ENCODE data around the gene PEX5L. TPM values are rescaled to one million over a fixed set of nuclear protein-coding genes. Genes with fewer than 3 reads are reported as not detected.

Gene PEX5L
- total and polyA plus RNA-seq, 12 donors: 0.01 to 0.94 (median 0.36) TPM; not detected in 3

DNA sequence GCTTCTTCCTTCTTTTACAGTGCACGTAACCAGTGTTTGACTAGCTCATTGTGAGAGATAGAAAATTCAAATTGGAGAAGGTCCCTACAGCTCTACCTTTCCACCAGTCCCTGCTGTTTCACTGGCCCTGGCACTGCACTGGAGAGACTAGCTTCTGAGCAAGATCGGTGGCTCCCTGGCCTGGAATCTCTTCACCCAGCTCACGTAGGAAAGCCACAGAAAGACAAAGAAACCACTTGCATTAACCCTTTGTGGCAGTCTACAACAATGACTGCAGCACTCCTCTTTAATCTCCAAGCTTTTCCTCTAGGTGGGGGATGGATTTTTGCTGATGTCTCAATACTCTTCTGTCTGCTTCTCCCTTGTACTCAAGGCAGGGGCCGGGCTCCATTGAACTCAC is 155.9 kb downstream of the PEX5L start:
- ATAC-seq: no peak
- no peak overlapping the region for H3K4me3 ChIP-seq
- H3K27me3 ChIP-seq: no peaks in the 10 kb centered on the region
- TF ChIP-seq, protein P1, sequence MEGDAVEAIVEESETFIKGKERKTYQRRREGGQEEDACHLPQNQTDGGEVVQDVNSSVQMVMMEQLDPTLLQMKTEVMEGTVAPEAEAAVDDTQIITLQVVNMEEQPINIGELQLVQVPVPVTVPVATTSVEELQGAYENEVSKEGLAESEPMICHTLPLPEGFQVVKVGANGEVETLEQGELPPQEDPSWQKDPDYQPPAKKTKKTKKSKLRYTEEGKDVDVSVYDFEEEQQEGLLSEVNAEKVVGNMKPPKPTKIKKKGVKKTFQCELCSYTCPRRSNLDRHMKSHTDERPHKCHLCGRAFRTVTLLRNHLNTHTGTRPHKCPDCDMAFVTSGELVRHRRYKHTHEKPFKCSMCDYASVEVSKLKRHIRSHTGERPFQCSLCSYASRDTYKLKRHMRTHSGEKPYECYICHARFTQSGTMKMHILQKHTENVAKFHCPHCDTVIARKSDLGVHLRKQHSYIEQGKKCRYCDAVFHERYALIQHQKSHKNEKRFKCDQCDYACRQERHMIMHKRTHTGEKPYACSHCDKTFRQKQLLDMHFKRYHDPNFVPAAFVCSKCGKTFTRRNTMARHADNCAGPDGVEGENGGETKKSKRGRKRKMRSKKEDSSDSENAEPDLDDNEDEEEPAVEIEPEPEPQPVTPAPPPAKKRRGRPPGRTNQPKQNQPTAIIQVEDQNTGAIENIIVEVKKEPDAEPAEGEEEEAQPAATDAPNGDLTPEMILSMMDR (IDR thresholded peaks at IDR 0.05): no peak
- 59 to 66% methylated on average over 4 of the region's 4 CpGs for WGBS, 2 donors
- peaks cover 0 to 7% (median 0%) of the 10 kb centered on the region in 9 donors for H3K4me1 ChIP-seq
- H3K9me3 ChIP-seq: no peaks in the 10 kb centered on the region
- no peak for DNase-seq
- H3K27ac ChIP-seq: no peak overlapping the region
- no peaks in the 10 kb centered on the region for H3K36me3 ChIP-seq
- intact Hi-C loops (cut with DNase I): no loop called here

DNA sequence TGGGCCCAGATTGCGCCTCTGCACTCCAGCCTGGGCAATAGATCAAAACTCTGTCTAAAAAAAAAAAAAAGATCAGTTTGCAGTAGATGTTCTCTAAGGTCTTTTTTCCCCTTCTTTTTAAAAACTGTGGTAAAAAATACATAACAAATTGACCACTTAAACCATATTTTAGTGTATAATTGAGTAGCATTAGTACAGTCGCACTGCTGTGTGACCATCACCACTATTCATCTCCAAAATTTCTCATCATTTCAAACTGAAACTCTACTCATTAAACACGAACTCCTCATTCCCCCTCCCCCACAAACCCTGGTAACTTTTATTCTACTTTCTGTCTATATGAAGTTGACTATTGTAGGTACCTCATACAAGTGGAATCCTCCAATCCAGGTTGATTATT is 160.3 kb downstream of the PEX5L start:
- H3K36me3 ChIP-seq: no peaks in the 10 kb centered on the region
- no peak for ATAC-seq
- TF ChIP-seq, protein P1 (IDR thresholded peaks at IDR 0.05): no peak
- no peaks in the 10 kb centered on the region for H3K9me3 ChIP-seq
- H3K4me1 ChIP-seq: no peaks in the 10 kb centered on the region
- H3K4me3 ChIP-seq: no peak overlapping the region
- WGBS, 2 donors: 85 to 87% methylated on average over 3 of the region's 3 CpGs
- H3K27me3 ChIP-seq: no peaks in the 10 kb centered on the region
- intact Hi-C loops (cut with DNase I): no loop called here
- H3K27ac ChIP-seq: no peak overlapping the region
- DNase-seq: no peak

DNA sequence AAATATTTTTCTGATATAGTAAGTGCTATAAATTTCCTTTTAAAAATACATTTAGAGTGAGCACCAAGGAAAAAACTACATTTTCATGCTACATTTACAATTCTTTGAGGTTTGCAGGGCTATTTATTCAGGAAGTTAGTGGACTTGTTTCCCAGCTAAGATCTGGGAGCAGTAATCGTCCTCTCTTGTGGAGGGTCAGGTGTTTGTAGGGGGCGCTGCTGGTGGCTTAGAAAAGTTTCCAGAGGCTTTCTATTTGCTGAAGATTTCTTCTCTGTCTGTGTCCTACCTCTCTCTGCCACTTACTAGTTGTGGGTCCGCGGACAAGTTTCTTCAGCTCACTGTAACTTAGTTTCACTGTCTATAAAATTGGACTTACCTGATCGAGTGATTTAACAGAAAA is 163.9 kb downstream of the PEX5L start:
- no peak overlapping the region for H3K4me3 ChIP-seq
- H3K9me3 ChIP-seq: no peaks in the 10 kb centered on the region
- no peak for DNase-seq
- WGBS, 2 donors: 51 to 70% methylated on average over 5 of the region's 5 CpGs
- H3K27ac ChIP-seq: no peak overlapping the region
- H3K27me3 ChIP-seq: no peaks in the 10 kb centered on the region
- TF ChIP-seq, protein P1 (IDR thresholded peaks at IDR 0.05): no peak
- no peaks in the 10 kb centered on the region for H3K36me3 ChIP-seq
- intact Hi-C loops (cut with DNase I): no loop called here
- ATAC-seq: no peak
- H3K4me1 ChIP-seq: no peaks in the 10 kb centered on the region

DNA sequence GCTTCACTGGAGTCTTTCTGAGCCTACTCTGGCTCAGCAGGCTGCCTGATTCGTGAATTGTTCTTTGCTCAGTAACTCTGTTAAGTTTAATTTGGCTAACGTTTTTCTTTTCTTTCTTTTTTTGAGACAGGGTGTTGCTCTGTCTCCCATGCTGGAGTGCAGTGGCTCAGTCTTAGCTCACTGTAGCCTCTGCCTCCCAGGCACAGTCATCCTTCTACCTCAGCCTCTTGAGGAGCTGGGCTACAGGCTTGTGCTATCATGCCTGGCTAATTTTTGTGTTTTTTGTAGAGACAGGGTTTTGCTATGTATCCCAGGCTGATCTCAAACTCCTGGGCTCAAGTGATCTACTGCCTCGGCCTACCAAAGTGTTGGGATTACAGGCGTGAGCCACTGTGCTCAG is 165.0 kb downstream of the PEX5L start:
- intact Hi-C loops (cut with DNase I): no loop called here
- no peak overlapping the region for H3K27ac ChIP-seq
- DNase-seq: no peak
- no peaks in the 10 kb centered on the region for H3K9me3 ChIP-seq
- no peaks in the 10 kb centered on the region for H3K27me3 ChIP-seq
- H3K36me3 ChIP-seq: no peaks in the 10 kb centered on the region
- WGBS, 2 donors: 76 to 78% methylated on average over 4 of the region's 4 CpGs
- no peaks in the 10 kb centered on the region for H3K4me1 ChIP-seq
- ATAC-seq: no peak
- TF ChIP-seq, protein P1 (IDR thresholded peaks at IDR 0.05): no peak
- H3K4me3 ChIP-seq: no peak overlapping the region

DNA sequence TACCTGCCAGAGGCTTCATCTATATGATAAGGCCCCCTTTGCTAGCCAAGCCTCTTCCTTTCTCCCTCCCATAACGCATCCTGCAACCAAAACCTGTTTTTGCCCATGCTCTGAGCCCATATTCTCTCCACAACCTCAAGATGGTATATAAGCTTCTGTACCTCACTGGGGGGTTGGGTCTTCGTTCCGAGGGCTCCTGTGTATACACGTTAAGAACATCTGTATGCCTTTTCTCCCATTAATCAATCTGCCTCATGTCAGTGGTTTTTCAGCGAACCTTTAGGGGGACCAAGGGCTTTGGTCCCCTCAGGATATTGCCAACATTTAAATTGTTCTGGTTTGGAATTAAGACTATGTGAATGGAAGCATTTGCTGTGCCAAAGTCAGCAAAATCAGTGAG is 168.0 kb downstream of the PEX5L start:
- ATAC-seq: no peak

More for the DNA sequence above, 168.0 kb downstream of the PEX5L start:
- H3K36me3 ChIP-seq: no peaks in the 10 kb centered on the region
- H3K4me1 ChIP-seq: no peaks in the 10 kb centered on the region
- no peak for DNase-seq
- H3K27ac ChIP-seq: no peak overlapping the region
- intact Hi-C loops (cut with DNase I): no loop called here
- no peaks in the 10 kb centered on the region for H3K27me3 ChIP-seq
- TF ChIP-seq, protein P1 (IDR thresholded peaks at IDR 0.05): no peak
- WGBS, 2 donors: 65 to 71% methylated on average over 5 of the region's 5 CpGs
- H3K9me3 ChIP-seq: no peaks in the 10 kb centered on the region
- no peak overlapping the region for H3K4me3 ChIP-seq

Measured in heart right ventricle (tissue), 16 donors.